Pulmonary artery endothelial cell (primary cell): ENCODE data around the gene MGLL. TPM values are rescaled to one million over a fixed set of nuclear protein-coding genes. Genes with fewer than 3 reads are reported as not detected.
A peak's percentile ranks its signal among the peaks of the same experiment; 100 is the strongest.

Experiments used
- DNase-seq: peaks from one replicate; pipeline ENCODE4 v3.0.0-alpha.2; 2011; ENCODE audit warnings: low read depth, low spot score
- total RNA-seq: library from RNA; depleted of rRNA; stranded (reverse); fragments of >200 nt; gene quantifications from 2 replicates; pipeline ENCODE4 v1.2.3, GENCODE V29; 2014

The MGLL gene
- total RNA-seq, 1 donor from 2014 or later, result 82.6 TPM

DNA sequence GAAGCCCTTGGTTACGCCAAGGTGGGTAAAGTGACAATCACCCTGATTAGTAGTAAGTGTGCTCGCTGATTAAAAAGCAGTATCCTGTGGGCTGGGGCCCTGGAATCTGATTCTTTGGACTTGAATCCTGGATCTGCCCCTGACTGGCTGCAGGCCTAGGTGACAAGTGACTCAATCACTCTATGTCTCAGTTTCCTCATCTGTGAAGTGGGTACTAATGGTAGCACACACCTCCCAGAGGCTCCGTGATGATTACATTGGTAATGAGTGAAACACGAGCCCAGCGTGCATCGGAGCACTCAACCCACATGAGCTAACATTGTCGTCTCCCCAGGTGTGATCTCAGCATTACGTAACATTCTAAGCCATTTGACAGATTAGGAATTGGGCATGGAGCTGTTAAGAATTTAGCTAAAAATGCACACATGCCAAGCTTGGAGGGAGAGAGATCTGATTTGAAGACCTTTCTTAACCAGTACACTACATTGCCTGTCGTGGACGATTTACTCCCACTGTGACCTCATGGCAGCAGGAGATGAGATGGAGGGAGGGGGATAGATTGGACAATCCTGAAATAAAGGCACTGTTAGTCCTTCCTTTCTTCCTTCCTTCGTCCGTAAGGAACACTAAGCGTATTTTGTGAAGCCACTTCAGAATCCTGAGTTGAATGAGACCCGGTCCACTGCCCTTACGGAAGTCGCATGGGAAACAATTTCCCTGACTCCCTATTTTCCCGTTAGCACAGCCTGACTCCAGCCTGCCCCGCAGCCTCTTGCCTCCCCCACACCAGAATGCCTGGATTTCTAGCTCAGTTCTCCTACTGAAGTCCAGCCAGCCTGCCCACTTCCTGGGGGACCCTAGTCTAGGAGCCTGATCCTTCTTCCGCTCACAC is 32.1 kb downstream of the MGLL start:
- DNase-seq, result no peak

GRCh38 chr3:127789051-127789450 is 33.3 kb downstream of the MGLL start:
- DNase-seq, result no peak

GRCh38 chr3:127788451-127788909 is 33.8 kb downstream of the MGLL start:
- no peak for DNase-seq

DNA sequence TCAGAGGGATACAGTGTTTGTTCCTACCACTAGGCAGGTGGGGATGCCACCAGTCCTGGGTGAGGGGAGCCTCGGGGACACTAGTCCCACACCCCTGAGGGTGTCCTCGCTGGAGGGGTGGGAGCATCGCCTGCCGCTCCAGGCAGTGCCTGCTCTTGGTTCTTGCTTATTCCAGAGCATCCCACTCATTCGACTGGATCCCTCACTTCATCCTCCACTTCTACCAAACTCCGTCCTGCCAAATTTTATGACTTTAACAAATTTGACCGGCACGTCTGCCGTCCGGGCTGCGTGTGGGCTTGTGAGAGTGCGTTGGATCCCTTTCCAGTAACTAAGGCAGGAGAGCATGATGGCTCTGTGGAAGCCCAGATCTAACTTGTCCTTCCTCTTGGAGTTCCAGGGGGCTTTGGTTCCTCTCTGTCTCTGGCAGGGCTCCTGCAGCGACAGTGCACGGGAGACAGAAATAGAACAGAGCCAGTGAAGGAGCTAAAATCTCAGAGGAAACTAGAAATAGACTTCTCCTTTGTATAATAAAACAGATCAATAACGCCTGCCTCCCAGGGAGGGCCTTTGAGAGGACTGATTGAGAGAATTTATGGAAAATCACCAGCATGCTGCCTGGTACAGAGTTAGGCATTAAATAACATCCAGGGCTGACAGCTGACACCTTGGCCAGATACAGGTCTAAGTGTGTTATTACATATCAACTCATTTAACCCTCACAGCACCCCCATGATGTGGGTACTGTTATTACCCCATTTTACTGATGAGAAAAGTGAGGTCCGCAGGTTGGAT is 34.5 kb downstream of the MGLL start:
- DNase-seq, result no peak

GRCh38 chr3:127787071-127787490 is 35.2 kb downstream of the MGLL start:
- no peak for DNase-seq

GRCh38 chr3:127786353-127787070 is 35.8 kb downstream of the MGLL start:
- DNase-seq, result no peak

GRCh38 chr3:127785711-127786265 is 36.5 kb downstream of the MGLL start:
- DNase-seq, result no peak

DNA sequence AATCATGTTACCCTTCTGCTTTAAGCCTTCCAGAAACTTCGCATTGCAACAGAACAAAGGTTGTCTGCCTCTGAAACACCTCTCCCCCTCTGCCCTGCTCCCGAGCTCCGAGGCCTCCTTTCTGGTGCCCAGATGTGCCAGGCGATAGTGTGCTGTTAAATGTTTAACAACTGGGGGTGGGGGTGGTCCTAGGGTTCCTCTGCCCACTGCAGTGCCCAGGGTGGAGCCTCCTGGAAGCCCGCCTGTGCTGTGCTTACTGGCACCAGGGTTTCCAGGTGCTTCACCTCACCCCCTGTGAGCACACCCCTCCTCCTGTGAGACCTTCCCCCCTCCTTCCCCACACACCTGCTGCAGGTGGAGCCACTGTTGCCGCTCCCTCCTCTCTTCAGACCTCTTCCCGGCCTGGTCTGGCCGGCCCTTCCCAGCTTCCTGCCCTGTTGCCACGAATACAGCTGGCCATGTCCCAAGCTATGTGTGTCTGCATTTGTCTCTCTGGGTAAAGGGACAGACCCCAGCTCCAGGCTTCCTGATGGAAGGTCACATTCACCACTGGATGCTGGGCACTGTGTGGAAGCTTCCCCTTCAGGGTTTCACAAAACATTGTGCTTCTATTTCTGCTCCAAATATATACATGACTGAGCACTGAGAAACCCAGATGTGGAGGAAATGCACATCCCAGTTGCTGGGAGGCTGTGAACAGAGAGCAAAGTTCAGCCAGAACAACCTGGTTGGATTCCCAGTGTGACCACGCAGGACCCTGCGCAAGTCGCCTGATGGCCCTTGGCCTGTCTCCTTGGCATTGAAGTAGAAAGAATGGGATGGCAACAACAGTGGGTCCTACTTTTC is 37.2 kb downstream of the MGLL start:
- no peak for DNase-seq

GRCh38 chr3:127784283-127784682 is 38.0 kb downstream of the MGLL start:
- DNase-seq, result no peak

DNA sequence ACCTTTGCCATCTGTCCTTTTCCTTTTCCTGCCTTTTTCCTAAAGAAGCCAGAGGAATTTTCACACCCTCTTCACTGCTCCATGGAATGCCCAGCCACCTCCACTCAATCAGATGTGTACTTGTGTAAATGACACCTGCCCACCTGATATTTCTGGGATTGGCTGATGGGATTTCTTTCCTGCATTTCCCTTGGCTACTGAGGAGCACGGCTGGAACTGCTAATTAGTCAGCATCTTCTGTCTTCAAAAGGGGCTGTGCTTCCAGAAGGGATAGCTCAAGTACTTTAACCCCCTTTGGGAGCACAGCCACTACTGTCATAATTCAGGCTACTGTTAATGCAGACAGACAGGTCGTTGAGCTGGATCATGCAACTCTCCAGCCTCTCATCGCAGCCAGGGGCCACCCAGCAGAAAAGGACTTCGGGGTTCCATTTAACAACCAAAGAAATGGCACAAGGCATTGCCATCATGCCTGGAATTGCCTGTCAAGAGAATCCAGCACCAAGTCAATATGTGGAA is 38.6 kb downstream of the MGLL start:
- DNase-seq, result no peak

GRCh38 chr3:127783166-127783565 is 39.1 kb downstream of the MGLL start:
- no peak for DNase-seq

DNA sequence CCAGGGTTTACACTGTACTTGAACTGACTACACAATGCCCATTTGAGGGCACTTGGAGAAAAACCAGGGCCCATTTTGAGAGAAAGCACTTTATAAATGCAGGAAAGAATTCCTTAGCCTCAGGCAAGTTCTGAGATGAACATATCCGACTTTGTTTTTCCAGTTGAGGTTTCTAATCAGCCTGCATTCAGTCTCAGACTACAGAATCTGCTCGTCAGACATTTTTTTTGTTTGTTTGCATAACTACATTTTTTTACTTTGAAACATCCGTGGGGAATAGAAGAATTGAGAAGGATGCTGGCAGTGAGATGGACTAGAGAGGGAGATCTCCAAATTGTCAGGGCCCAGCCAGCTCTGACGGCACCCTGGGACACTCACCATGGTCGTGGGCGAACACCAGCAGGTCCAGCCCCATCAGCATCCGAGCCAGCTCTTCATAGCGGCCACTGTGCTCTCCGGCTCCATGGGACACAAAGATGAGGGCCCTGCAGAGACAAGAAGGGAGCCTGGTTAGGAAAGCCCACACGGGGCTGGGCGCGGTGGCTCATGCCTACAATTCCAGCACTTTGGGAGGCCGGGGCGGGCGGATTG is 40.8 kb downstream of the MGLL start:
- no peak for DNase-seq

GRCh38 chr3:127780536-127781400 is 41.5 kb downstream of the MGLL start:
- no peak for DNase-seq

DNA sequence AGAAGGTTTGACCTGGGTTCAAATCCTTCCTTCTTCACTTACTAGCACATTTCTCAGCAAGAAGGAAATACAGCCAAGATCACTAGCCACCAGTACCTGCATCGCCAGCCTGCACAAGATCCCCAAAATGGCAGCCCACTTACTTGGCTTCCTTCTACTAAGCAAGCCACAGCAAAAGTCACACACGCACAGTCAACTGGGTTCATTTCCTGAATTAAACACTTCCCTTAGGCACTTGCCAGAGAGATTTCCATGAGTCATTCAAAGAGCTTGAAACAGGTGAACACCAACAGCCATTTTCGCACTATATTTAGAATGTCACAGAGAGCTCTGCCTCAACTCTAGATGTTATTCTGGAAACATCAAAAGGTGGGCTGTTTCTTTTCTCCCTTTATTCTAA is 42.6 kb downstream of the MGLL start:
- peak; percentile 53 for DNase-seq

- no peak for DNase-seq
Measured at GRCh38 chr3:127777921-127778656, 44.2 kb downstream of the MGLL start.

DNA sequence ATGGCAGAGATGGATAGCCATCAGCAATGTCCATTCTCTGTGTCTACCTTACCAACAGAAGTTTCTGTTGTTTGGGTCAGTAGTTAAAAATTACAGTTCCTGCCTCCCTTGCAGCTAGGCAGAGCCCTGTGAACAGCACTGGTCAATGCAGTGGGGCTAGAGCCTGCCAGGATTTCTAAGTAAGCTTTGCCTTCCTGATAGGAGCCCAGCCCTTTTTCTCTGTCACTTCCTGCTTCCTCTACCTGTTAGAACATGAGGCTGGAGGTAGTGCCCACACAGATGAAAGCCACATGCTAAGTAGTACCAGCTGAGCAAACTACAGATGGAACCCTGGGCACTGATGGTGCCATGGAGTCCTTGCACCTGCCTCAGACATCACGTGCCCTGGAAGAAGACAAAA is 45.0 kb downstream of the MGLL start:
- DNase-seq, result no peak

GRCh38 chr3:127776347-127776746 is 46.0 kb downstream of the MGLL start:
- no peak for DNase-seq
